Smooth muscle cell of the brain vasculature (primary cell): ENCODE data around the gene WFS1.

Experiments
- DNase-seq: peaks from one replicate; pipeline ENCODE4 v3.0.0-alpha.2; 2012; ENCODE audit warnings: low read depth, low spot score

The WFS1 gene

GRCh38 chr4:6339818-6340445 is 70.3 kb downstream of the WFS1 start:
- DNase-seq, result no peak

- DNase-seq, result no peak
Measured at GRCh38 chr4:6340446-6341015, 70.9 kb downstream of the WFS1 start.

- no peak for DNase-seq
Measured at GRCh38 chr4:6341696-6342095, 72.0 kb downstream of the WFS1 start.

GRCh38 chr4:6342530-6343293 is 73.1 kb downstream of the WFS1 start:
- DNase-seq, result no peak

- DNase-seq, result no peak
Measured at GRCh38 chr4:6343939-6344408, 74.3 kb downstream of the WFS1 start.

GRCh38 chr4:6345096-6345830 is 75.6 kb downstream of the WFS1 start:
- no peak for DNase-seq

- DNase-seq, result no peak
Measured at GRCh38 chr4:6345866-6346265, 76.2 kb downstream of the WFS1 start.

GRCh38 chr4:6346373-6347110 is 76.9 kb downstream of the WFS1 start:
- DNase-seq, result no peak

- DNase-seq, result no peak
Measured at GRCh38 chr4:6347511-6348045, 77.9 kb downstream of the WFS1 start.

- no peak for DNase-seq
Measured at GRCh38 chr4:6348408-6348807, 78.8 kb downstream of the WFS1 start.

- no peak for DNase-seq
Measured at GRCh38 chr4:6349896-6350603, 80.4 kb downstream of the WFS1 start.

- no peak for DNase-seq
Measured at GRCh38 chr4:6350646-6351045, 81.0 kb downstream of the WFS1 start.

- no peak for DNase-seq
Measured at GRCh38 chr4:6351246-6352000, 81.8 kb downstream of the WFS1 start.

- no peak for DNase-seq
Measured at GRCh38 chr4:6352031-6352692, 82.5 kb downstream of the WFS1 start.
